ENCODE measurements around the gene RAP1GAP2.

RAP1GAP2 gene

GRCh38 chr17:2921443-2921842, 125.2 kb downstream of the RAP1GAP2 start:
- DNase-seq: no peak

DNA sequence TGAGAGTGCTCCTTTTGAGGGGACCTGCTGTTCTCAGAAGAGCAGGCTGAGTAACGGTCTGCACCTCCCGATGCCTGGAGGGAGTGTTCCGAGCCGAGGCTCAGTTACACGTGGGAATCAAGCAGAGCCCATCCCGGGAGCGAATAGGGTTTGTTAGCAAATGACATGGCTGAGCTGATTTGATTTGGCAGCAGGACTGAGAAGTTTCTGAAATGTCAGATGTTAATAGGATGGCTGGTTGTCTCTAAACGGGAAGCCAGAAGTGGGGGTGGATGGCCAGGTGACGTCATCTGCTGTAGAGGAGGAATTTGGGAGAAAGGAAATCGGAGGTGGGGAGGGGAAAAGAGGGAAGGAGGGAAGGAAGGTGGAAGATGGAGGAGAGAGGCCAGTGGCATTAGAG, 128.0 kb downstream of the RAP1GAP2 start:
- DNase-seq: no peak

DNA sequence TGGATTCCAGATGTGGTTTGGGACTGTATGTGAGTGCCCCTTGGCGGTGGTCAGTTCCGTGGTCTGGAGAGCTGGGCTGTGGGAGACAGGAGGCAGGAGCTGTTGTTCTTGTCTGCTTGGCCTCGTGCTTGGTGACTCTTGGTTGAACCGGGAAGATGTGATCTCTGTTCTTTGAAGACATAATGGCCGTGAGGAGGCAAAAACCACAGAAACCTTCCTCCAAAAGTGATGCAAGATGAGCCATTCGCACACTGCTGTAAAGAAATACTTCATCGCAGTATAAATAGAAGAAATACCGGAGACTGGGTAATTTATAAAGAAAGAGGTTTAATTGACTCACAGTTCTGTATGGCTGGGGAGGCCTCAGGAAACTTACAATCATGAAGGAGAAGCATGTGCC, 128.8 kb downstream of the RAP1GAP2 start:
- no peak for DNase-seq

DNA sequence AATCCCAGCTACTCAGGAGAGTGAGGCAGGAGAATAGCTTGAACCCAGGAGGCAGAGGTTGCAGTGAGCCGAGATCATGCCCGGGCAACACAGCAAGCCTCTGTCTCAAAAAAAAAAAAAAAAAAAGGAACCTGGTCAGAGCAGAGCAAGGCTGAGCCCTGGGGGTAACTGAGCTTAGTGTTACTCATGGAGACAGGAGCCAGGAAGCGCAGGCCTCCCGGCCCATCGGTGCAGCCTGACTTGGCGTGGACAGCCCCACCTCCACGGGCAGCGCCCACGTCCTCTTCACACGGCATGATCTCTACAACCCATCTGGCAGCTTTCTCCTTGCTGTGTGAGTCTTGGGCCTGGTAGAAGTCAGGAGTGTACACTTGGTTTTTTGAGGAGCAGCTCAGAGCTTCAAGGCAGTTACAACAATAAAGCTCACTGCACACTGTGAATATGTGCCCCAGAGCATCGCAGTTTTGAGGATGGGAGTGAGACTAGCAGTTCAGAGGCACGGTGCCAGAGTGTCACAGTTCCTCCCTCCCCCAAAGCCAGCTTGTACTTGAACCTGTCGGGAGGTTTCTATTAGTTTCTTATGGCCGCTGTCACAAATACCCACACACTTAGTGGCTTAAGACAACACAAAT, 129.9 kb downstream of the RAP1GAP2 start:
- no peak for DNase-seq

DNA sequence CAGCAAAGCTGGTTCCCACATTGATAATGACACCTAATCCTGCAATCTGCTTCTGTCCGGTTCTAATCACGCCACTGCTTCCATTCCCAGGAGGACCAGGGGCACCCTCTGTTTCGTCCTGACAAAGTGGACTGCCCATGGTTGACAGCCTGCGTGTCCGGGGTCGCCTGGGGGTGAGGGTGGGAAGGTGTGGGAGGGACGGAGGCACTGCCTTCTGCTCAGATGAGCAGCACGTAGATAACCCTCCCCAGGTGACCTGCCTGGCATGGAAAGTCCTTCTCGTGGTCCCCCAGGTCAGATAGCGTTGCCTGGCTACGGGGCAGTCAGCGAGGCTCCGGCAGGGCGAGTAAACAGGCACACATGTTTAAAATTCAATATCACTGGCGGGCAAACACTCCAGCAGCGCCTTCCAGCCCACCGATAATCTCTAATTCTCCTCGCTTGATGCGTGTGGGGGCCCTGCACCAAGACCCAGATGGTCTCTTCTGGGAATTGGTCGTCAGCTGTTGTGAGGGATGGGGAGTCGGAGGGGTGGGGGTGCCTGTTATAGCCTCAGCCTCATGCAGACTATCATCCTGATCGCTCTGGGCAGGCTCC, 132.2 kb downstream of the RAP1GAP2 start:
- no peak for DNase-seq

- DNase-seq: peak; percentile 46
Measured at GRCh38 chr17:2929881-2930533, 133.8 kb downstream of the RAP1GAP2 start.

DNA sequence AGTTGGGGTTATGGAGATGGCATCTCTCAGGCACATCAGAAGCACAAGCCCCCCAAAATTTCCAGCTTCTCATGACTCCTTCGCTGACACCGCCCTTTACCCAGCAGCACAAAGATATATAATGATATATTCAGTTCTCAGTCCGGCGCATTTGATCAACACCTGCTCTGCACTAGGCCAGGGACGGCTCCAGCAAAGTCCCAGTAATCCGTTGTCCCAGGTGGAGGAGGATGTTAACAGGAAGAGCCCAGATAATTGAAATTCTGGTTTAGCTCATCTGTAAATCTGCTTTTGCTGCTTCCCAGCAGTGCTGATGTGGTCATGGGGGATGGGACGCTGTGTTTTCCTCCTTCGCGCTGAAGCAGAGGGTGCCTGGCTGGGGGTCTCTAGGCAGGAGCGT, 135.6 kb downstream of the RAP1GAP2 start:
- no peak for DNase-seq

DNA sequence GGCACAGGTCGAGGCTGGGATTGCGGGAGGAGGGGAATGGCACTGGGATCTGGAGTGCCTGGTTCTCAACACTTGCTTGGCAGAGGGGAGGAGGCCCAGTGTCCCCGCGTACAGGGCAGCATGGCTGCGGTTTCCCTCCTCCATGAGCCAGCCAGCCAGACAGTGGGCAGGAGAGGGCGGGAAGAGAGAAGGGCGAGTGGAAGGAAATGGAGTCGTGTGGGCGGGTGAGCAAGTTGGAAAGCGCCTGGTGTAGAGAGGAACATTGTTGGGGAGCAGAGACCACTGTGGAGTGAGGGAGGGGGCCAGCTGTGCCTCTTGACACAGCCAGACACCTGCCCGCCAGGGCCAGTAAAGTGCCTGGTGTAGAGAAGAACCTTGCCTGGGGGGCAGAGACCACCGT, 136.7 kb downstream of the RAP1GAP2 start:
- no peak for DNase-seq

GRCh38 chr17:2933606-2934005, 137.4 kb downstream of the RAP1GAP2 start:
- DNase-seq: no peak

DNA sequence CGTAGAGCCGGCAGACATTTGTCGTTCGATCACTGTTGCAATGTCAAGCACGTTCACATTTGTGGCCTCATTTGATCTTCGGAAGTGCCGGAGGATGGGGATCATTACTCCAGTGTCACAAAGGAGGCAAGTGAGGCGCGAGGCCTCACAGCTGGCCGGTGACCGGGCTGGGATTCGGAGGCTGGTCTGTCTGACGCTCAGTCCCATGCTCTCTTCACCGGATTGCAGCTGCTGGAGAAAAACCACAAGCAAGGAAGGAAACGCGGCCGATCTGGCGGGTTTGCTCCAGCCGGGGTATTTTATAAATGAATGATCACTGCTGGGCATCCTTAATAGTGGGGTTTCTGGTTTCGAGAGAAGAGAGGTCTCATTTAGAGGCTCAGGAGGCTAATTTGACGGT, 139.4 kb downstream of the RAP1GAP2 start:
- DNase-seq: no peak

DNA sequence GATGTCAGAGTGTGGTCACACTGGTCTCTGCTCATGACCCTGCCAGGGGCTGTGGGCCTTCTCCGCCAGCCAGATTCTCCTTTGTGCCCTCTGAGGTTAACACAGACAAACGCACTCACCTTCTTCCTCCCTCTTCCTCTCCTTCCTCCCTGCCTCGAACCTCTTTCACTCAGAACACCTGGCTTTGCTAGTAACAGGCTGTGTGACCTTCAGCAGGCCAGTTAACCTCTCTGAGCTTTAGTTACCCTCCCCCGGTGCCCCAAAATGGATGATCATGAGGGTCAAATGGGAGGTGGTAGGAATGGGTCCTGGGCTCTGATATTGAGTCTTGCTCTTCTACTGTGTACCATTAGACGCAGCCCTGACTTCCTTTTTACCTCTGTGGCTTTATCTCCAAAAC, 140.1 kb downstream of the RAP1GAP2 start:
- no peak for DNase-seq

- no peak for DNase-seq
Measured at GRCh38 chr17:2936771-2937321, 140.6 kb downstream of the RAP1GAP2 start.

DNA sequence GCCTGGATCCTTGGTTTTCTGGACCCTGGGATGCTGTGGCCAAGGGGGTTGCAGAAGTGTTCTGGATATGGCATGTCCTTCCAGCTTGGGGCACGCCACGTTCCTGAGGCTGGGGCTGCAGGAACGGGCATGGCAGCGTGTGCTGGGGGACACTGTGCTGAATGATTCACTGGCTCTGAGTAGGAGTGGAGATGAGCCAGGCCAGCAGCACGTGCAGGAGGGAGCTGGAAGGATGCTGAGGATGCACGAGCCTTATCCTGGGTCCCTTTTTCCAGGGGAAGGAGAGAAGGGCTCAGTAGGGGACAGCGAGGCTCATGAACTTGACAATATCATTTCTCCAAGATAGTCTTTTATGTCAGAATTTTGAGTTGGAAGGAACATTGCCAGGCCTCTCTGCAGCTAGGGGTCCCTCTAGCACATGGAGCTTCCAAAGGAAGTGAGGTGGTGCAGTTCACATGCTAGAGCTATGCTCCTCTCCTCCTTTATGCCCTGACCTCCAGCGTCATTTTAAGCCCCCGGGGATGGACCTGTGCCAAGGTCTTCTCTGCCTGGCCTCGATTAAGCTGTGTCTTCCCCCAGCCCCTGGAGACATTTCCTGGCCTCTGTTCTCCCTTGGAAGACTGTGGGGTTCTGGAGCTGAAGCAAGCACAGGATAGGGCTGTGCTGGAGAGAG, 141.2 kb downstream of the RAP1GAP2 start:
- DNase-seq: no peak

DNA sequence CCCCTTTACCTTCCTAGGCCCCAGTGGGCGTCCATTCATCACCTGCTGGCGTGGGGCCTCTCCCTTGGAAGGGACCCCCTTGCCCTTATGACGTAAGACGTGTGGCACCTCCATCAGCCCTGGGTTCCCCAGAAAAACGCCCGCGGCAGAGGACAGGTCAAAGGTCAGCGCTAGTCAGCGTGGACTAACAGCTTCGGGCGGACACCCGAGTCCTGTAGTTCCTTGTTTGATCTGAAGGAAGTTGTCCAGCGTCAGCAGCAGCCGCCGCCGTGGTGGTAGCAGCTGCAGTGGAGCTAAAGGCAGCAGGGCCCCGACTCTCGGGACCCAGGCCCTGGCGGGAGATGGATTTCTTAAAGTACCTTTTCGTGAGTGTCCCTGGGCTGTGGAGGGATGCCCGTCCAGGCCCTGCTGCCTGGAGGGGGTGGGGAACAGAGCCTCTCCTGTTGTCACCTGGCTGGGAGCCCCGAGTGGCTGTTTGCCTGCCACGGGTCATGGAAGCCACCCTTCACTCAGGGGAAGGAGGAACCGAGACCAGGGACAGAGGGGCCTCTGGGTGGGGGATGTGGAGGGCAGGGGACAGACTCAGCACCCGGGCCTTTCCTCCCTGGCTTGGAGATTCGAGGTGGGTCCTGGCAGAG, 143.6 kb downstream of the RAP1GAP2 start:
- no peak for DNase-seq

DNA sequence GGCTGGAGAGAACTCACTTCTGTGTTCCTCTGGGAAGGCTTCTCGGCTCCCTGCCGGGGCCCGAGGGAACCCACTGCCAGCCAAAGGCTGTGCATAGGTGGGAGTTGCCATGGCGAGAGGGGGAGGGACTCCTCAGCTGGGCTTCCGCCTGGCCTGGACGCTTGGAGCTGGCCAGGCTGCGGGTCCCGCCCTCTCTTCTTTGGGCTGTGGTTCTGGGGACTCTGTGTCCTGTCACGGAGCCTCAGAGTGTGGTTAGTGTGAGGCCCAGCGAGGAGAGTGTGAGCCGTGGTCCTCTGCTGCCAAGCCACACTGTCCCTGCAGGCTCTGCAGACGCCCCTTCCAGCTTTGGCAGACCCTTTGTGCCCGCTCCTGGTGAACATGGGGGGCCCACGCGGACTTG, 144.1 kb downstream of the RAP1GAP2 start:
- no peak for DNase-seq

DNA sequence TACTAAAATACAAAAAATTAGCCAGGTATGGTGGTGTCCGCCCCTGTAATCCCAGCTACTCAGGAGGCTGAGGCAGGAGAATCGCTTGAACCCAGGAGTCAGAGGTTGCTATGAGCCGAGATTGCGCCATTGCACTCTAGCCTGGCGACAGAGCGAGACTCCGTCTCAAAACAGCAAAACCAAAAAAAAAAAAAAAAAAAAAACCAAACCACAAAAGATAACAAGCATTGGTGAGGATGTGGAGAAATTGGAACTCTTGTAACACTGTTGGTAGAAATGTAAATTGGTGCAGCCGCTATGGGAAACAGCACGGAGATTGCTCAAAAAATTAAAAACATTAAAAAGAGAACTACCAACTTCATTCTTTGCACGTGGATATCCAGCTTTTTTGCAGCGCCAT, 147.7 kb downstream of the RAP1GAP2 start:
- DNase-seq: no peak

DNA sequence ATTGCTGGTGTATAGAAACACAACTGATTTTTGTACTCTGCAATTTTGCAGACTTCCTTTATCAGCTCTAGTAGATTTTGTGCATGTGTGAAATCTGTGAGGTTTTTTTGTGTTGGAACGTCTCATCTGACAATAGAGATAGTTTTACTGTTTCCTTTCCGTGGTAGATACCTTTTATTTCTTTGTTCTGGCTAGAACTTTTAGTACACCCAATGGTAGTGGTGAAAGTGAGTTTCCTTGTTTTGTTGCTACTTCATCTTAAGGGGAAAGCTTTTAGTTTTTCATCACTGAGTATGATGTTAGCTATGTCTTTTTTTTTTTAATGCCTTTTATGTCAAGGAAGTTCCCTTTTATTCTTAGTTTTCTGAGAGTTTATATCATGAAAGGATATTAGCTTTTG, 149.1 kb downstream of the RAP1GAP2 start:
- DNase-seq: no peak

GRCh38 chr17:2946144-2946543, 149.9 kb downstream of the RAP1GAP2 start:
- DNase-seq: no peak

GRCh38 chr17:2947588-2947950, 151.3 kb downstream of the RAP1GAP2 start:
- no peak for DNase-seq

DNA sequence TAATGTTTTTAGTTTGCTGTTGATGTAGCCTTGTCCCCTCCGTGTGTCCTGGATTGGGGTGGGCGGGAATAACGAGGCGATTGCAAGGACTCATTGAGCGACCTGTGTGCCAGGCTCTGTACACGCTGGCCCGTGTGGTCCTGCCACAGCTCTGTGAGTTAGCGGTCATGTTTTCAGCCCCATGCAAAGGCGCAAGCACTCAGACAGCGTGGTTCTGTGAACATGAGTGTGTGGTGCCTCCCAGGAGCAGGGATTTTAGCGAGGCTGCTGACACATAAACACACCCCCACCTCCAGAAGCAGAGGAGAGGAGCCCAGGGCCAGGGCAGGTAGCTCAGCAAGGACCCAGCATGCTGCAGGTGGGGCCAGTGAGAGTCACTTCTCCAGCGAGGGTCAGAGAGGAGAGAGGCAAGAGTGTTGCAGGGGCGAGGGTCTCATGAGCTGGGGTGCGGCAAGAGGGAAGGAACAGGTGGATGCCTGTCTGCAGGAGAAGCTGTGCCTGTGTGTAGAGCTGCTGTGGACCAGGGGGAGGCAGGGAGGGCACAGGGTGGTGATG, 151.8 kb downstream of the RAP1GAP2 start:
- DNase-seq: no peak

DNA sequence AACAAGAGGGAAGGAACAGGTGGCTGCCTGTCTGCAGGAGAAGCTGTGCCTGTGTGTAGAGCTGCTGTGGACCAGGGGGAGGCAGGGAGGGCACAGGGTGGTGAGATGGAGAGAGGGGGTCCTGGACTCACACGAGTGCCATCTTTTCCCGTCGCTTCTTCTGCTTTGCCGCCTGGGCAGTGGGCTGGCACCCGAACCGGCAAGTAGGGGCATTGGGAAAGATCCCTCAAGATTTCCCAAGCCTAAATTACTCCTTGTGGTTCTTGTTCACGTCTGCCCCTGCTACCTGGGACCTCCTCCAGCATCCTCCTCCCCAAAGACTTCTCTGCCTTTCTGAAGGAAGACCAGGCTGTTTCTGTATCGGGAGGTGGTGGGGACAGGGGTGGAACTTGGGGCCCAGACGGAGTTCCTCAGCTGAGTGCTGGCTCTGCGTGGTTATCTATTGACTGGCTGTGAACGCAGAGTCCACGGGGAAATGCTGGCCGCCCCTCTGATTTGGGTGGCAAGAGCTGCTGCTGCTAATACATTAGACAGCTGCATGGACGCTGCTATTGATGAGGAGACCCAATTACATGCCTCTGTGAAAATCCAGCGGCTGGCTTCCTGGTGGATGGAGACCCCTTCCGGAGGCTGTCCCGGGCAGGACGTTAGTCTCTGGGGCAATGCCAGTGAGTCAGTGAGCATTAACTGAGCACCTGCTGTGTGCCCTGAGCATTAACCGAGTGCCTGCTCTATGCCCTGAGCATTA, 152.7 kb downstream of the RAP1GAP2 start:
- no peak for DNase-seq

DNA sequence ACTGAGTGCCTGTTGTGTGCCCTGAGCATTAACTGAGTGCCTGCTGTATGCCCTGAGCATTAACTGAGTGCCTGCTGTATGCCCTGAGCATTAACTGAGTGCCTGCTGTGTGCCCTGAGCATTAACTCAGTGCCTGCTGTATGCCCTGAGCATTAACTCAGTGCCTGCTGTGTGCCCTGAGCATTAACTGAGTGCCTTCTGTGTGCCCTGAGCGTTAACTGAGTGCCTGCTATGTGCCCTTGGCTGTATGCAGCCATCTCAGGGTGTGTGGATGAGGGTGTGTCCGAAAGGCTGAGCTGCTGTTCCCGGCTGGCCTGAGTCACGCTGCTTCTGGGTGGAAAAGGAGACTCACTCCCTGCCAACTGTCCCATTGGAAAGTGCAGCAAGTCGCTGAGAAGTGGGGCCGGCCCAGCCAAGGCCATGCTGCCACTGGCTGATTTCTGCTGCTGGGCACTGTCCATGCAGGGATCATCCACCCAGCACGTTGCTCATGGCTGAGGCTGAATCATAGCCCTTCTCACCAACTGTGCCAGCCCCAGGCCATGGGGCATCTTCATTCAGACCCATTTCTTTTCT, 153.3 kb downstream of the RAP1GAP2 start:
- DNase-seq: no peak
